Middle frontal gyrus (tissue), 1 donor: Measurements from ENCODE around the gene MPZL3.

ENCODE experiments used
- DNase-seq: peaks from one replicate; pipeline ENCODE4 v3.0.0-alpha.2; 2015; ENCODE audit warnings: low spot score; ENCODE audit errors: extremely low spot score

Gene MPZL3

DNA sequence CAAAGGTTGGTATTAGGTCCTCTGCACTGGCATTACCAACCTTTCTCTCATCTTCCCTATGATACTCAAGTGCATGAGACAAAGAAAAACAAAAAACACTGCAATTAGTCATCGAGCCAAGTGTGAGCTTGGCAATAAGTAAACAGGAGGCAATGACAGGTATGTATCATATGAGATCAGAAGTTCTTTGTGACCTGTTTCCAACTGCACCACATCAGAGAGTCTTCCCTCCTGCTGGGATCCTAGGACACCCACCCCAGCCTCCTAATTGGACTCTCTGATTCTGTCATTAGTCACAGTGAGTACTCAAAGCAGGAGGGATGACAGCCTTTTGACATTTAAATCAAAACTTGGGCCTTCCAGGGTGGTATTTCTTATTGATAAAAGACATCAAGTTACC, 19.5 kb downstream of the MPZL3 start:
- no peak for DNase-seq

DNA sequence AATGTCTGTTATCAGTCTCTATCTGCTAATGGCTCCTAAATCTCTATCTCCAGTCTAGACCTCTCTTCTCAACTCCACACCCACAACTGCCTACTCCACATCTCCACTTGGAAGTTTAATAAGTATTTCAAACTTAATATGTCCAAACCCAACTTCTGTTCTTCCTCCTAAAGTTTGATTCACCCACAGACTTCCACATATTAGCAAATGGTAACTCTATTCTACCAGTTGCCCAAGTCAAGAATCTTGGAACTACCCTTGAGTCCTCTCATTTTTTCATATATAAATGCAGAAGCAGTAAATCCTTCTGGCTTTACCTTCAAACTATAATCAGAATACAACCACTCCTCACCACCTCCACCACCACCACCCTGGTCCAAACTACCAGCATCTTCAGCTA, 20.7 kb downstream of the MPZL3 start:
- no peak for DNase-seq

DNA sequence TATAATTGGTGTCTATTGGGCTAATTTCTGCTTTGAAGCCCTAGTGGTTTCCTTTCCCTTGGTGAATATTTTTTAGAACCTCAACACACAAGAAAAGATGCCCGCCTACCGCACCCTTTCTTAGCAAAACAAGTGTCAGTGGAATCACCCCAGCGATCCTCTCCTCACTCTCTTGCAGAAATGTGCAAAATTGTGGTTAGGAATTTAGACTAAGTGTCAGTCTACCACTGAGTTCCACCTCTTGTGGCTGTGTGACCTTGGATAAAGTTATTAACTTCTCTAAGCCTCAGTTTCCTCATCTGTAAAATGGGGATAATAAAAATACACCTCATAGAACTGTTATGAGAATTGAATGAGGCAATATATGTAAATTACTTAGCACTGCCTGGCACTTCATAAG, 22.1 kb downstream of the MPZL3 start:
- DNase-seq = no peak

GRCh38 chr11:118229274-118229847, 22.8 kb downstream of the MPZL3 start:
- DNase-seq = no peak

- DNase-seq = no peak
Measured at GRCh38 chr11:118227865-118228785, 24.0 kb downstream of the MPZL3 start.

DNA sequence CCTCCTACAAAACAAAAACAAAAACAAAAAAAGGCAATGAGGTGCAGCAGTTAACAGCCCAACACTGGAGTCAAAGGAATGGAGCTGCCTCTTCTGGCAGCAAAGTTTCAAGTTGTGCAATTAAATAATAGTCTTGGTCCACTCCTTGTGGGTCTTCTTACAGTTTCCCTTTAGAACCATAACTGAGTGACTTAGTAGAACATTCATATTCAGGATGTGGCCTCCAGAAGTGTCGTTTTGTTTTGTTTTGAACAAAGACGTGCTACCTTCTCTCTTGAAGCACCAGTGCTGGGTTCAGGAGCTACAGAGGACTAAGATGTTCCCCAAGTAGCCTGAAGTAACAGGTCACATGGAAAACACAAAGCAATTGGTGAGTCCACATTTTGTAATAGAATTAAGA, 25.4 kb downstream of the MPZL3 start:
- DNase-seq = no peak

GRCh38 chr11:118226296-118226695, 25.9 kb downstream of the MPZL3 start:
- DNase-seq = no peak

DNA sequence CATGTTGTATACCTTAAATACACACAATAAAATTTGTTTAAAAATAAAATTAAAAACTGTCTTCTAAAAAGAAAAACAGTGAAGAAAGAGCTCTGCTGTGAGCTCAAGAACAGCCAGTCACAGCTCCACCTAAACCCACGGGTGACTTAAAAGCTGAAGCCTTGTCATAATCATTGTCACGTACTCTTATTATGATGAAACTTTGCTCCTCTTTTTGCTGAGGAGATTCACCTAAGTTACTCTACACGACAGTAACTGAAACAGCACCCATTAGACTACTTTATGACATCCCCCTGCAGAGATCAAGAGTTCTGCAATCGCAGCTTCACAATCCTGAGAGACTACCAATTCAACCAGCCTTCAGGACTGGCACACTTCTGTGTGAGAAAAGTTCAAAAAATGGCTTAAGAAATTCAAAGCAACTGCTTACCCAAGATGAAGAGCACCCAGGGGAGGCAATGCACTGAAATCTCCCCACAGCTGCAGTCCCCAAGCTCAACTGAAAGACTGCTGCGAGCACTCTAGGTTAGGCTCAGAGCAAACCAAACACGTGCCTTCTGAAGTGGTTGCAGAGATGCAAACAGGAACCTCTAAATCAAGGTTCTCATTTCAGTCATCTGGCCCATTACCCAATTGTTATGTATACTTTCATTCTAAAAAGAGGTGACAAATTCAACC, 27.5 kb downstream of the MPZL3 start, which contains the start of gene JAML:
Gene JAML (minus strand): TSS at position 501 of the 678 bp plus-strand sequence. CDS start 10,145 bp downstream, outside the sequence.
- DNase-seq = no peak

- no peak for DNase-seq
Measured at GRCh38 chr11:118223992-118224391, 28.2 kb downstream of the MPZL3 start.

GRCh38 chr11:118223570-118223969, 28.6 kb downstream of the MPZL3 start:
- no peak for DNase-seq

DNA sequence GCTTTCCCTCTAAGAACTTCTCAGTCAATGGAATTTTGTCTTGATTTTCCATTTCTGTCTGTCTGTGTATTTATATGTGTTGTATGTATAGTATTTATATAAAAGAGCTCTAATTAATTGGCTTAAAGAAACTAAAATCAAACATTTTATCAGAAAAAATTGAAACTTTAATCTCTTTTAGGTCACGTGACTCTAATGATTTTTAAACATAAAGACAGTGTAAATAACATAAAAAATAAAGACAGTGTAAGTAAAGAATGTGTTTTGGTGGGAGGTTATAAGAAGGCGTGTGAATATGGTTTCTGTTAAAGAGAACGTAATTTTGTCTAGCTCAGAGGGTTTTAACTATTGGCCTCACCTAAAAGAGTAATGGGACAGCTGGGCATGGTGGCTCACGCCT, 29.7 kb downstream of the MPZL3 start:
- no peak for DNase-seq

DNA sequence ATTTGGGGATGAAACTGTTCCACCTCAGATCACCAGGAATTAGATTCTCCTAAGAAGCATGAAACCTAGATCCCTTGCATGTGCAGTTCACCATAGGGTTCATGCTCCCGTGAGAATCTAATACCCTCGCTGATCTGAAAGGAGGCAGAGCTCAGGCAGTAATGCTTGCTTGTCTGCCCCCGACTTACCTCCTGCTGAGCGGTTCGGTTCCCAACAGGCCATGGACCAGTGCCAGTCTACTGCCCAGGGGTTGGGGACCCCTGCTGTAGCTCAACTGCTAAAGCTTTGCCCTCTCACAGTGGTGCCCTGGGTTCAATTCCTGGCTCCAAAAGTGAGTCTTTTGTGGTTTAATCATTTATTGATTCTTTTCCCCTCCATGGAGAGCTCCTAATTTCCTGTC, 30.7 kb downstream of the MPZL3 start:
- no peak for DNase-seq

- no peak for DNase-seq
Measured at GRCh38 chr11:118219732-118220131, 32.4 kb downstream of the MPZL3 start.

- DNase-seq = no peak
Measured at GRCh38 chr11:118219244-118219643, 32.9 kb downstream of the MPZL3 start.

GRCh38 chr11:118217575-118217974, 34.6 kb downstream of the MPZL3 start:
- DNase-seq = no peak

- no peak for DNase-seq
Measured at GRCh38 chr11:118216621-118217481, 35.3 kb downstream of the MPZL3 start.

- no peak for DNase-seq
Measured at GRCh38 chr11:118215765-118216164, 36.4 kb downstream of the MPZL3 start.

DNA sequence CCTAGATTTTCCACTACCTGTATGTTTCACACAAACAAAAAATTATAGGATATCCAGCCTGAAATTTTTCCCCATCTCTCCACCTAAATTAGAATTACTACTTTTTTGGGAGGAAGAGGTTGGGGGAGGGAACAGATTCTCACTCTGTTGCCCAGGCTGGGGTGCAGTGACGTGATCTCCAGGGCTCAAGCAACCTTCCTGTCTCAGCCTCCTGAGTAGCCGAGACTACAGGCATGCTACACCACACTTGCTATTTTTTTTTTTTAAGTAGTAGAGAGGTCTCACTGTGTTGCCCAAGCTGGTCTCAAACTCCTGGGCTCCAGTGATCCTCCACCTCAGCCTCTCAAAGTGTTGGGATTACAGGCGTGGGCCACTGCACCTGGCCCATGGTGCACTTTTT, 36.9 kb downstream of the MPZL3 start:
- DNase-seq = no peak

GRCh38 chr11:118214210-118214914, 37.8 kb downstream of the MPZL3 start:
- DNase-seq = no peak

DNA sequence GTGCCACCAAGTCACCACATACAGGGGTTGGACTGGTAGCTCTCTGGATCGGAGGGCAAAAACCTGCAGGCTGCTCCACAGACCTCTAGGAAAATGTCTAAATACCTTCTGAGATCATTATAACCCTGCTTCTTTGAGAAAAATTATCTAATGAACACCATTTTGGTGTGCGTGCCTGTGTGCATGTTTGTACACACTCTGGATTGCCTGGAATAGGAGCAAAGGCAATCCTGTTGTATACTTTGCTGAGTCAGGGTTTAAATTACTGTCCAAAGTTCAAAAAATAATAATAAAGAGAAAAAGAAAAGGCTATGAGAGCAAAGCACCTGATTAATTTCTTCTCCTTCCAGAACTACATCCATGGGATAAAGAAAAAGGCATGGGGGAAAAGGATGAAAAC, 38.4 kb downstream of the MPZL3 start:
- DNase-seq = no peak

GRCh38 chr11:118213201-118213600, 39.0 kb downstream of the MPZL3 start:
- no peak for DNase-seq
